ENCODE results near the gene GEN1.

GEN1 gene

DNA sequence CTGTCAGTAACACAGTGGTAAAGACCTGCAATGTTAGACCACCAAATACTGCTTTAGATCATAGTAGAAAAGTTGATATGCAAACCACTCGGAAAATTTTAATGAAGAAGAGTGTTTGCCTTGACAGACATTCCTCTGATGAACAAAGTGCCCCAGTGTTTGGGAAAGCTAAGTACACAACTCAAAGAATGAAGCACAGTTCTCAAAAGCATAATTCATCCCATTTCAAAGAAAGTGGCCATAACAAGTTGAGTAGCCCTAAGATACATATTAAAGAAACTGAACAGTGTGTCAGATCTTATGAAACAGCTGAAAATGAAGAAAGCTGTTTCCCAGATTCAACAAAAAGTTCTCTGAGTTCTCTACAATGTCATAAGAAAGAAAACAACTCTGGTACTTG, 27.5 kb downstream of the GEN1 start:
- H2BK15ac ChIP-seq (ENCODE audit: low read depth, poor library complexity, severe bottlenecking), result no peak overlapping the region
- H2BK12ac ChIP-seq (ENCODE audit: low read length in 2 of 2), result no peak overlapping the region
- H2BK120ac ChIP-seq (ENCODE audit: low read depth, low read length), result no peak overlapping the region
- no peak overlapping the region for H3K23ac ChIP-seq (ENCODE audit: low read length in 2 of 2)
- no peak overlapping the region for H3K27ac ChIP-seq (ENCODE audit: low read length, poor library complexity, severe bottlenecking)
- no peaks in the 10 kb centered on the region for H3K9me3 ChIP-seq (ENCODE audit: control insufficient read depth, low read length)
- no peaks in the 10 kb centered on the region for H3K27me3 ChIP-seq (ENCODE audit: control insufficient read depth in 1 of 2, insufficient read depth in 1 of 2, low read length in 2 of 2)
- no peak for DNase-seq
- H3K36me3 ChIP-seq (ENCODE audit: control insufficient read depth in 1 of 2, insufficient read depth in 2 of 2, low read depth in 1 of 2, low read length in 2 of 2), result peaks cover 0 to 35% of the 10 kb centered on the region in 2 experiments
- no peaks in the 10 kb centered on the region for H3K4me1 ChIP-seq (ENCODE audit: control insufficient read depth, insufficient read depth, low read depth, low read length)
- no peaks in the 10 kb centered on the region for H3K79me1 ChIP-seq (replicated peaks; ENCODE audit: low read length, poor library complexity, severe bottlenecking)
- no peak overlapping the region for H2BK5ac ChIP-seq (ENCODE audit: low read depth, low read length, poor library complexity, severe bottlenecking)
- no peak overlapping the region for H2AK5ac ChIP-seq (ENCODE audit: low read length, severe bottlenecking)
- no peak overlapping the region for H3K4ac ChIP-seq (ENCODE audit: low read depth in 1 of 2, low read length in 2 of 2)
- no peak overlapping the region for H3K4me3 ChIP-seq (ENCODE audit: insufficient read depth in 1 of 2, low read depth in 1 of 2, low read length in 2 of 2)
- H3K4me2 ChIP-seq (ENCODE audit: low read length, poor library complexity, severe bottlenecking), result no peak overlapping the region
- no peak overlapping the region for H3K14ac ChIP-seq (ENCODE audit: low read length in 2 of 2)
- no peak overlapping the region for H4K91ac ChIP-seq (ENCODE audit: low read length)
- no peak overlapping the region for H2AFZ ChIP-seq (ENCODE audit: low read depth, low read length)
- no peak overlapping the region for H3K18ac ChIP-seq (ENCODE audit: low read depth in 1 of 2, low read length in 2 of 2)
- H3K9ac ChIP-seq (ENCODE audit: low read length), result no peak overlapping the region
- no peak overlapping the region for H4K8ac ChIP-seq (ENCODE audit: low read length)
- WGBS, result 100% methylated on average over 1 of the region's 1 CpG

DNA sequence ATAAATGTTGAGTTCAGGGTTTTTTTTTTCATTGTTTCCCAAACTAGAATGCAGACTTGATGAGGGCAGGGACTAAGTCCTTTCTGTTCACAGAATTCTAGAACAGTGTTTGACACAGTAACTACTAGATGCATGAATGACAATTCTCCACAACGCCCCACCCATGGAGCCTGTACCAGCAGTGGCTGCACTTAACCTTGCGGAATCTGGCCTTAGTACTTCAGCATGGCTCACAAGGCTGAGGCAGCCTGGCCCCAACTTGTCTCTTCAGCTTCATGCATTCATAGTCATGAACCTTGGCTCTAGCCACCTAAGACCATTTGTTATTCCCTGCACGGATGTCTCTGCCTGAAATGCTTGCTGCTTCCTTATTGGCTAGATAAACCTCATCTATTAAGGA, 32.8 kb downstream of the GEN1 start:
- DNase-seq, result no peak
- Histone ChIP-seq H2BK12ac (ENCODE audit: low read length in 2 of 2) (no peak overlapping the region), H2AFZ (ENCODE audit: low read depth, low read length) (no peak overlapping the region), H2AK5ac (ENCODE audit: low read length, severe bottlenecking) (no peak overlapping the region), H3K4me3 (ENCODE audit: insufficient read depth in 1 of 2, low read depth in 1 of 2, low read length in 2 of 2) (no peak overlapping the region), H3K27ac (ENCODE audit: low read length, poor library complexity, severe bottlenecking) (no peak overlapping the region), H3K4ac (ENCODE audit: low read depth in 1 of 2, low read length in 2 of 2) (no peak overlapping the region), H2BK120ac (ENCODE audit: low read depth, low read length) (no peak overlapping the region), H3K4me1 (ENCODE audit: control insufficient read depth, insufficient read depth, low read depth, low read length) (no peaks in the 10 kb centered on the region), H4K8ac (ENCODE audit: low read length) (peak overlapping the region; percentile 1), H3K23ac (ENCODE audit: low read length in 2 of 2) (no peak overlapping the region), H3K36me3 (ENCODE audit: control insufficient read depth in 1 of 2, insufficient read depth in 2 of 2, low read depth in 1 of 2, low read length in 2 of 2) (peaks cover 0 to 9% of the 10 kb centered on the region in 2 experiments), H3K9me3 (ENCODE audit: control insufficient read depth, low read length) (no peaks in the 10 kb centered on the region), H3K14ac (ENCODE audit: low read length in 2 of 2) (no peak overlapping the region), H2BK15ac (ENCODE audit: low read depth, poor library complexity, severe bottlenecking) (no peak overlapping the region), H3K4me2 (ENCODE audit: low read length, poor library complexity, severe bottlenecking) (no peak overlapping the region), H2BK5ac (ENCODE audit: low read depth, low read length, poor library complexity, severe bottlenecking) (no peak overlapping the region), H3K9ac (ENCODE audit: low read length) (no peak overlapping the region), H4K91ac (ENCODE audit: low read length) (no peak overlapping the region), H3K18ac (ENCODE audit: low read depth in 1 of 2, low read length in 2 of 2) (no peak overlapping the region), H3K79me1 (replicated peaks; ENCODE audit: low read length, poor library complexity, severe bottlenecking) (no peaks in the 10 kb centered on the region), H3K27me3 (ENCODE audit: control insufficient read depth in 1 of 2, insufficient read depth in 1 of 2, low read length in 2 of 2) (peaks cover 0 to 4% of the 10 kb centered on the region in 2 experiments)
- 91% methylated on average over 3 of the region's 3 CpGs for WGBS

DNA sequence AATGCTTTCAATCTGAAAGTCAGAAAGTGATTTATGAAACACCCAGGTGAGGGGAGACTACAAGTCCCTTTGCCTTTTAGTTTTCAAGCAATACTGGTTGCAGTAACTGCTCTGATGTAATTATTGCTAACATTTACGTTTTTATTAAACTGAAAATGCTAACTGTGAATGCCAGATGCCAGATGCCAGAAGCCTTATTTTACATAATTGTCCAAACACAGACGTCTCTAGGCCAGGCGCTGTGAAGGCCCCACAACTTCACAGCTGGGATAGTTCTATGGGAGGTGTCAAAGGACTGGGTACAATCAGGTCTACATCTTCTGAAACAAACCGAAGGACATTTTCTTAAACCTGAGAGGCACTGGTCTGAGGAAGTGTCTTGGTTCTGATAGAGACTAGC, 34.8 kb downstream of the GEN1 start:
- H2BK120ac ChIP-seq (ENCODE audit: low read depth, low read length), result no peak overlapping the region
- peaks cover under 1% of the 10 kb centered on the region for H3K4me1 ChIP-seq (ENCODE audit: control insufficient read depth, insufficient read depth, low read depth, low read length)

DNA sequence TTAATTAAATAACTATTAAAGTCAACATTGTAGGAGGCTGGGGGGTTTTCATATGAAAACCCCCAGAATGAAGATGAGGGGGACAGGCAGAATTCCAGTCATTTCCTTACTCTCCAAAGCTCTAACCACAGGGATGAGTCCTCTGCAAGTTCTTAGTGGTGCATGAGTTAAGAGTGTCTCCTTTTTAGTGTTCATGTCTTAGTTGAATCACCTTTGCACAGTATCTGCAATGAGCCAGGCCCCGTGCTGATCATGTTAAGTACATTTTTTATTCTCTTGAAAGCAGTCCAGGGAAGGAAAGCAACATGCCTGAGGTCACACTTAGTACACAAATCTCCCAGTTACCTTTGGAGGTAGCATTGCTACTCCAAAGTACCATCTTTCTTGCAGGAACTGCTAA, 36.6 kb downstream of the GEN1 start:
- H3K23ac ChIP-seq (ENCODE audit: low read length in 2 of 2), result no peak overlapping the region
- H4K91ac ChIP-seq (ENCODE audit: low read length), result no peak overlapping the region
- H3K27ac ChIP-seq (ENCODE audit: low read length, poor library complexity, severe bottlenecking), result no peak overlapping the region
- peak overlapping the region in 1 of 2 experiments; percentile 26 for H3K4ac ChIP-seq (ENCODE audit: low read depth in 1 of 2, low read length in 2 of 2)
- H3K9me3 ChIP-seq (ENCODE audit: control insufficient read depth, low read length), result no peaks in the 10 kb centered on the region
- peaks cover 0 to 4% of the 10 kb centered on the region in 2 experiments for H3K27me3 ChIP-seq (ENCODE audit: control insufficient read depth in 1 of 2, insufficient read depth in 1 of 2, low read length in 2 of 2)
- H3K18ac ChIP-seq (ENCODE audit: low read depth in 1 of 2, low read length in 2 of 2), result peak overlapping the region; percentile 46 to 67
- H2AK5ac ChIP-seq (ENCODE audit: low read length, severe bottlenecking), result no peak overlapping the region
- no peaks in the 10 kb centered on the region for H3K36me3 ChIP-seq (ENCODE audit: control insufficient read depth in 1 of 2, insufficient read depth in 2 of 2, low read depth in 1 of 2, low read length in 2 of 2)
- no peak overlapping the region for H3K9ac ChIP-seq (ENCODE audit: low read length)
- H2BK5ac ChIP-seq (ENCODE audit: low read depth, low read length, poor library complexity, severe bottlenecking), result no peak overlapping the region
- H2BK120ac ChIP-seq (ENCODE audit: low read depth, low read length), result no peak overlapping the region
- H2BK15ac ChIP-seq (ENCODE audit: low read depth, poor library complexity, severe bottlenecking), result no peak overlapping the region
- no peaks in the 10 kb centered on the region for H3K79me1 ChIP-seq (replicated peaks; ENCODE audit: low read length, poor library complexity, severe bottlenecking)
- peaks cover 3% of the 10 kb centered on the region for H3K4me1 ChIP-seq (ENCODE audit: control insufficient read depth, insufficient read depth, low read depth, low read length)
- no peak overlapping the region for H3K14ac ChIP-seq (ENCODE audit: low read length in 2 of 2)
- H3K4me3 ChIP-seq (ENCODE audit: insufficient read depth in 1 of 2, low read depth in 1 of 2, low read length in 2 of 2), result no peak overlapping the region
- no peak overlapping the region for H3K4me2 ChIP-seq (ENCODE audit: low read length, poor library complexity, severe bottlenecking)
- no peak overlapping the region for H2AFZ ChIP-seq (ENCODE audit: low read depth, low read length)
- no peak overlapping the region for H4K8ac ChIP-seq (ENCODE audit: low read length)
- 87% methylated on average over 1 of the region's 1 CpG for WGBS
- no peak for DNase-seq
- peak overlapping the region in 1 of 2 experiments; percentile 18 for H2BK12ac ChIP-seq (ENCODE audit: low read length in 2 of 2)

More for the DNA sequence above, 34.8 kb downstream of the GEN1 start:
- no peak for DNase-seq
- Histone ChIP-seq H2BK5ac (ENCODE audit: low read depth, low read length, poor library complexity, severe bottlenecking) (no peak overlapping the region), H3K18ac (ENCODE audit: low read depth in 1 of 2, low read length in 2 of 2) (no peak overlapping the region), H2BK12ac (ENCODE audit: low read length in 2 of 2) (no peak overlapping the region), H4K91ac (ENCODE audit: low read length) (no peak overlapping the region), H3K4me3 (ENCODE audit: insufficient read depth in 1 of 2, low read depth in 1 of 2, low read length in 2 of 2) (no peak overlapping the region), H3K4ac (ENCODE audit: low read depth in 1 of 2, low read length in 2 of 2) (no peak overlapping the region), H3K9me3 (ENCODE audit: control insufficient read depth, low read length) (no peaks in the 10 kb centered on the region), H4K8ac (ENCODE audit: low read length) (no peak overlapping the region), H3K27me3 (ENCODE audit: control insufficient read depth in 1 of 2, insufficient read depth in 1 of 2, low read length in 2 of 2) (peaks cover 0 to 4% of the 10 kb centered on the region in 2 experiments), H3K79me1 (replicated peaks; ENCODE audit: low read length, poor library complexity, severe bottlenecking) (no peaks in the 10 kb centered on the region), H3K27ac (ENCODE audit: low read length, poor library complexity, severe bottlenecking) (no peak overlapping the region), H3K14ac (ENCODE audit: low read length in 2 of 2) (no peak overlapping the region), H3K9ac (ENCODE audit: low read length) (no peak overlapping the region), H3K4me2 (ENCODE audit: low read length, poor library complexity, severe bottlenecking) (no peak overlapping the region), H3K23ac (ENCODE audit: low read length in 2 of 2) (no peak overlapping the region), H3K36me3 (ENCODE audit: control insufficient read depth in 1 of 2, insufficient read depth in 2 of 2, low read depth in 1 of 2, low read length in 2 of 2) (no peaks in the 10 kb centered on the region), H2AFZ (ENCODE audit: low read depth, low read length) (no peak overlapping the region), H2AK5ac (ENCODE audit: low read length, severe bottlenecking) (no peak overlapping the region), H2BK15ac (ENCODE audit: low read depth, poor library complexity, severe bottlenecking) (no peak overlapping the region)
- WGBS, result 80% methylated on average over 1 of the region's 4 CpGs

Measured in mesenchymal stem cell (in vitro differentiated cells and primary cell).